Naive thymus-derived CD4-positive, alpha-beta T cell (primary cell): ENCODE results near the gene SEMA3C. TPM values are rescaled to one million over a fixed set of nuclear protein-coding genes. Genes with fewer than 3 reads are reported as not detected.

ENCODE experiments used
- ATAC-seq: fragments of 150-1000 bp; cut with Tn5 transposase; 2 replicates; pipeline ENCODE4 v1.10.0; 2021; ENCODE audit warnings: mild to moderate bottlenecking, moderate library complexity
- CTCF ChIA-PET: fragments of 350-600 bp; sonication (Branson Sonifier 250); formaldehyde crosslinking; loops from one replicate; lab custom pipeline; 2021; ENCODE audit warnings: antibody characterized with exemption; lab: Charles Lee
- POLR2A ChIA-PET: fragments of 350-600 bp; sonication (Branson Sonifier 250); formaldehyde crosslinking; loops from one replicate; lab custom pipeline; 2021; ENCODE audit warnings: antibody characterized with exemption, inconsistent platforms; lab: Charles Lee
- DNase-seq, 9 donors: peaks; one replicate each; pipeline versions ENCODE4 v3.0.0 to v3.0.0-alpha.2; 2020 to 2022; ENCODE audit warnings: mixed read lengths in 1 of 9
- H3K27ac ChIP-seq: one replicate; pipeline ENCODE4 v1.7.0; 2013; ENCODE audit warnings: mild to moderate bottlenecking, low read depth, low read length, moderate library complexity
- H3K27me3 ChIP-seq, 2 donors: one replicate each; pipeline ENCODE4 v1.7.0; 2013; ENCODE audit warnings: low read length in 2 of 2, mild to moderate bottlenecking in 2 of 2, moderate library complexity in 2 of 2; ENCODE audit not compliant: control insufficient read depth in 2 of 2, insufficient read depth in 2 of 2
- H3K36me3 ChIP-seq, 3 experiments: 1 replicate in 2 of 3; 2 replicates in 1 of 3; pipeline ENCODE4 v1.7.0; 2013; ENCODE audit warnings: low read length in 3 of 3, mild to moderate bottlenecking in 3 of 3, moderate library complexity in 1 of 3; ENCODE audit not compliant: insufficient read depth in 3 of 3, control insufficient read depth in 2 of 3
- H3K4me1 ChIP-seq, 2 donors: one replicate each; pipeline ENCODE4 v1.7.0; 2013; ENCODE audit warnings: low read length in 2 of 2, mild to moderate bottlenecking in 2 of 2, moderate library complexity in 1 of 2; ENCODE audit not compliant: control insufficient read depth in 2 of 2, insufficient read depth in 2 of 2
- H3K4me3 ChIP-seq: 2 replicates; pipeline ENCODE4 v1.7.0; 2013; ENCODE audit warnings: mild to moderate bottlenecking, low read length
- H3K9me3 ChIP-seq, 3 experiments: 1 replicate in 2 of 3; 2 replicates in 1 of 3; pipeline ENCODE4 v1.7.0; 2013; ENCODE audit warnings: low read length in 3 of 3; ENCODE audit not compliant: control insufficient read depth in 2 of 3
- H3K27ac Mint-ChIP-seq, 9 donors: one replicate each; pipeline ENCODE4 v1.8.0; 2020 to 2022; ENCODE audit warnings: mixed read lengths in 9 of 9, mild to moderate bottlenecking in 8 of 9, moderate library complexity in 5 of 9, inconsistent platforms in 2 of 9
- H3K27me3 Mint-ChIP-seq, 5 donors: one replicate each; pipeline ENCODE4 v1.8.0; 2021 to 2022; ENCODE audit warnings: mixed read lengths in 5 of 5, mild to moderate bottlenecking in 1 of 5
- H3K36me3 Mint-ChIP-seq, 5 donors: one replicate each; pipeline ENCODE4 v1.8.0; 2020 to 2022; ENCODE audit warnings: mixed read lengths in 5 of 5, mild to moderate bottlenecking in 3 of 5, inconsistent platforms in 1 of 5
- H3K4me1 Mint-ChIP-seq, 7 donors: one replicate each; pipeline ENCODE4 v1.8.0; 2020 to 2022; ENCODE audit warnings: mixed read lengths in 7 of 7, mild to moderate bottlenecking in 3 of 7, inconsistent platforms in 1 of 7
- H3K4me3 Mint-ChIP-seq, 10 donors: one replicate each; pipeline ENCODE4 v1.8.0; 2020 to 2022; ENCODE audit warnings: mild to moderate bottlenecking in 10 of 10, mixed read lengths in 10 of 10, moderate library complexity in 6 of 10, inconsistent platforms in 2 of 10
- H3K9me3 Mint-ChIP-seq, 11 donors: one replicate each; pipeline ENCODE4 v1.8.0; 2020 to 2022; ENCODE audit warnings: mixed read lengths in 11 of 11, mild to moderate bottlenecking in 4 of 11, inconsistent platforms in 1 of 11, moderate library complexity in 1 of 11
- intact Hi-C, 2 donors: fragments of 100-400 bp; cut with micrococcal nuclease; formaldehyde crosslinking; loops; one replicate each; pipeline ENCODE4 v1.15.1; 2023
- polyA plus RNA-seq, 2 donors: library from polyadenylated mRNA; unstranded; fragments of 300-500 nt; fragmentation: Illumina TruSeq; gene quantifications; one replicate each; pipeline ENCODE4 v1.2.3, GENCODE V29; 2021
- total RNA-seq, 6 experiments: library from RNA in 5 of 6; stranded (reverse) in 5 of 6; gene quantifications; 1 replicate in 5 of 6; 2 replicates in 1 of 6; pipeline ENCODE4 v1.2.3 and lab custom pipeline; 2021 to 2026

The SEMA3C gene
- total and polyA plus RNA-seq, 7 experiments from 2014 or later, result 0.35 to 9.4 (median 0.85) TPM; not detected in 3

- POLR2A ChIA-PET, result no interaction called here
Measured at GRCh38 chr7:80839855-80840254, 79.0 kb downstream of the SEMA3C start.

GRCh38 chr7:80838643-80839042, 80.2 kb downstream of the SEMA3C start:
- H3K4me3 Mint-ChIP-seq, result no peak overlapping the region
- H3K27me3 Mint-ChIP-seq, result no peaks in the 10 kb centered on the region
- ChIA-PET CTCF (no interaction called here), POLR2A (no interaction called here)
- Histone ChIP-seq H3K27me3 (no peaks in the 10 kb centered on the region), H3K4me3 (no peak overlapping the region), H3K4me1 (no peaks in the 10 kb centered on the region), H3K36me3 (no peaks in the 10 kb centered on the region), H3K9me3 (no peaks in the 10 kb centered on the region), H3K27ac (no peak overlapping the region)
- ATAC-seq (no peak), DNase-seq (no peak)
- no peaks in the 10 kb centered on the region for H3K36me3 Mint-ChIP-seq
- no peak overlapping the region for H3K27ac Mint-ChIP-seq
- H3K4me1 Mint-ChIP-seq, result no peaks in the 10 kb centered on the region
- intact Hi-C loops, result no loop called here
- peaks cover 0 to 4% (median 0%) of the 10 kb centered on the region in 11 donors for H3K9me3 Mint-ChIP-seq

More at GRCh38 chr7:80839855-80840254, 79.0 kb downstream of the SEMA3C start:
- no peaks in the 10 kb centered on the region for H3K27me3 ChIP-seq
- Mint-ChIP-seq H3K4me3 (no peak overlapping the region), H3K9me3 (peaks cover 0 to 4% (median 0%) of the 10 kb centered on the region in 11 donors), H3K27ac (no peak overlapping the region), H3K4me1 (no peaks in the 10 kb centered on the region), H3K27me3 (no peaks in the 10 kb centered on the region), H3K36me3 (no peaks in the 10 kb centered on the region)
- H3K36me3 ChIP-seq, result no peaks in the 10 kb centered on the region
- CTCF ChIA-PET, result no interaction called here
- H3K9me3 ChIP-seq, result no peaks in the 10 kb centered on the region
- no peak overlapping the region for H3K27ac ChIP-seq
- no peak overlapping the region for H3K4me3 ChIP-seq
- ATAC-seq, result no peak
- no peaks in the 10 kb centered on the region for H3K4me1 ChIP-seq
- intact Hi-C loops, result no loop called here
- no peak for DNase-seq

- no peak overlapping the region for H3K27ac ChIP-seq
- no peak overlapping the region for H3K4me3 ChIP-seq
- no peak overlapping the region for H3K4me3 Mint-ChIP-seq
- H3K27me3 Mint-ChIP-seq, result no peaks in the 10 kb centered on the region
- ChIA-PET POLR2A (no interaction called here), CTCF (no interaction called here)
- H3K4me1 Mint-ChIP-seq, result no peaks in the 10 kb centered on the region
- H3K27me3 ChIP-seq, result no peaks in the 10 kb centered on the region
- DNase-seq (no peak), ATAC-seq (no peak)
- peaks cover 0 to 4% (median 0%) of the 10 kb centered on the region in 11 donors for H3K9me3 Mint-ChIP-seq
- H3K36me3 Mint-ChIP-seq, result no peaks in the 10 kb centered on the region
- H3K27ac Mint-ChIP-seq, result no peak overlapping the region
- no peaks in the 10 kb centered on the region for H3K4me1 ChIP-seq
- intact Hi-C loops, result no loop called here
- no peaks in the 10 kb centered on the region for H3K9me3 ChIP-seq
- no peaks in the 10 kb centered on the region for H3K36me3 ChIP-seq
Measured at GRCh38 chr7:80837345-80837744, 81.5 kb downstream of the SEMA3C start.

- intact Hi-C loops, result no loop called here
- Mint-ChIP-seq H3K27ac (no peak overlapping the region), H3K36me3 (no peaks in the 10 kb centered on the region), H3K27me3 (no peaks in the 10 kb centered on the region), H3K9me3 (peaks cover 0 to 5% (median 0%) of the 10 kb centered on the region in 11 donors), H3K4me1 (no peaks in the 10 kb centered on the region), H3K4me3 (no peak overlapping the region)
- no peaks in the 10 kb centered on the region for H3K27me3 ChIP-seq
- ChIA-PET CTCF (no interaction called here), POLR2A (no interaction called here)
- no peaks in the 10 kb centered on the region for H3K4me1 ChIP-seq
- no peak overlapping the region for H3K27ac ChIP-seq
- ATAC-seq (no peak), DNase-seq (no peak)
- no peaks in the 10 kb centered on the region for H3K36me3 ChIP-seq
- no peaks in the 10 kb centered on the region for H3K9me3 ChIP-seq
- no peak overlapping the region for H3K4me3 ChIP-seq
Measured at GRCh38 chr7:80835251-80835650, 83.6 kb downstream of the SEMA3C start.

DNA sequence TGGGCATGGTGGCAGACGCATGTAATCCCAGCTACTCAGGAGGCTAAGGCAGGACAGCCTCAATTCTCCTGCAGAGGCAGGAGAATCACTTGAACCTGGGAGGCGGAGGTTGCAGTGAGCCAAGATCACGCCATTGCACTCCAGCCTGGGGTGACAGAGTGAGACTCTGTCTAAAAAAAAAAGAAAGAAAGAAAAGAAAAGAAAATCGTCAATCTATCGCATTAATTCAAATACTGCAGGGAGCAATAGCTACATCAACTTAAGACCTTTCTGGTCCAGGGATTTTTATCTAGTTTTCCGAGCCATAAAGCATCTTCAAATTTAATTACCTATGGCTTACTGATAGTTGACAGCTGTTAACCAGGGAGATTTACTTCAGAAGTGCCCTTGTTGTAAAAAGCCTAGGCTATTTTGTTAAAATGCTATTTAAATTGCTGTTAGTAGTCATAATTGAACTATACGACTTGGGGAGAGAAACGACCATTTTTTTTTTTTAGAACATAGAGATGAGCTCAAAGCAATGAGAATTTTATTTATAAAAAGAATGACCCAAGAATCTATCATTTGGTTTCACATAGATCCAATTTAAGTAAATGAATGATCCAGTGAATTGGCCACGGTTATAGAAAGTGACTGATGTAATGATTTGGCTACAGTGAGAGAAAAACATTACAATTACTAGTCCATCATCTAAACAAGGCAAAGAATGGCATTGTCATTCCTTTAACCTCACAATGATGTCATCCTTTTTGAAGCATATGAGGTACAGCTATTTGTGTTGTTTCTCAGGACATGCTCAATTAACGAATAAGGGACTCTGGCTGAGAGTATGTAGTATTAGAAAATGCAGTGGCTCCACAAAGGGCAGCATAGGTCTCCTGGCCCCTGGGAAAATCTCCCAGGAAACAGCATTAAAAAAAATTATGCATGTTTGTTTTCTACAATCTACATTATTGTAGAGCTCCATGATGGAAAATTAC, 85.3 kb downstream of the SEMA3C start:
- Histone ChIP-seq H3K9me3 (no peaks in the 10 kb centered on the region), H3K27ac (no peak overlapping the region), H3K36me3 (no peaks in the 10 kb centered on the region), H3K4me3 (no peak overlapping the region), H3K27me3 (no peaks in the 10 kb centered on the region), H3K4me1 (no peaks in the 10 kb centered on the region)
- ChIA-PET POLR2A (interaction anchor here (0.6 kb wide), 1 partner anchor 12 kb away, joined by 3 read pairs; no protein-coding TSS in a partner anchor), CTCF (no interaction called here)
- H3K4me3 Mint-ChIP-seq, result no peak overlapping the region
- DNase-seq (no peak), ATAC-seq (no peak)
- intact Hi-C loops, result no loop called here
- H3K27ac Mint-ChIP-seq, result no peak overlapping the region
- peaks cover 0 to 5% (median 0%) of the 10 kb centered on the region in 11 donors for H3K9me3 Mint-ChIP-seq
- H3K36me3 Mint-ChIP-seq, result no peaks in the 10 kb centered on the region
- H3K4me1 Mint-ChIP-seq, result no peaks in the 10 kb centered on the region
- H3K27me3 Mint-ChIP-seq, result no peaks in the 10 kb centered on the region

DNA sequence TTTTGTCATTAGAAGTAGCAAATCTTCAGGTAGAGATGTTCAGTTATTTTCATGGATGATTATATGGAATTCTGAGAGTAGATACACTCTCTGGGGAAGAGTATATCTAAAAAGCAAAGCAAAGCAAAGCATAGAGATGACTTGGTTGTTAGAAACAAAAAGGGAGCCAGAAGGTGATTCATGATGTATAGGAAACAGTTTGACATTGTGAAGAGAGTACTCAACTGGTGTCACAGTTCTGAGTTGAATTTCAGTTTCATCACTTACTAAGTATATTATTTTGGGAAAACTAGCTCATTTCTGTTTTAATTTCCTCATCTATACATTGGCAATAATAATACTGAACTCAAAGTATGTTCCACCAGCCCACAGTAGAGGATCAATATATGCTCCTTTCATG, 86.8 kb downstream of the SEMA3C start:
- H3K4me3 Mint-ChIP-seq, result no peak overlapping the region
- no peaks in the 10 kb centered on the region for H3K4me1 Mint-ChIP-seq
- peaks cover 0 to 5% (median 0%) of the 10 kb centered on the region in 11 donors for H3K9me3 Mint-ChIP-seq
- Histone ChIP-seq H3K27me3 (no peaks in the 10 kb centered on the region), H3K36me3 (no peaks in the 10 kb centered on the region), H3K4me1 (no peaks in the 10 kb centered on the region), H3K27ac (no peak overlapping the region), H3K9me3 (no peaks in the 10 kb centered on the region), H3K4me3 (no peak overlapping the region)
- ChIA-PET POLR2A (no interaction called here), CTCF (no interaction called here)
- intact Hi-C loops, result no loop called here
- H3K27me3 Mint-ChIP-seq, result no peaks in the 10 kb centered on the region
- no peak overlapping the region for H3K27ac Mint-ChIP-seq
- ATAC-seq (no peak), DNase-seq (no peak)
- H3K36me3 Mint-ChIP-seq, result no peaks in the 10 kb centered on the region
